HepG2 (cell line): Measurements from ENCODE around the gene PBX2. TPM values are rescaled to one million over a fixed set of nuclear protein-coding genes. Genes with fewer than 3 reads are reported as not detected.

Experiments used
- ATAC-seq: fragments of 200-7000 bp; cut with Tn5 transposase; 3 replicates; pipeline ENCODE4 v1.9.1; 2020; ENCODE audit warnings: mild to moderate bottlenecking, moderate library complexity
- BruUV-seq: library from RNA; stranded (reverse); fragments of 400-500 nt; replicated peaks from 2 replicates; lab custom pipeline; 2021; lab: Mats Ljungman, UMichigan
- CTCF ChIA-PET: fragments of 300-600 bp; formaldehyde crosslinking; extraction: SDS; loops from one replicate; lab custom pipeline; 2021; ENCODE audit warnings: low total read pairs, inconsistent platforms, low intra/inter-chr PET ratio; lab: Yijun Ruan, JAX
- POLR2A ChIA-PET: fragments of 350-600 bp; sonication (Branson Sonifier 250); formaldehyde crosslinking; loops from one replicate; lab custom pipeline; 2020; ENCODE audit warnings: antibody characterized with exemption, inconsistent platforms; lab: Yijun Ruan, JAX
- DNase-seq: peaks from one replicate; pipeline ENCODE4 v3.0.0-alpha.2; 2015; ENCODE audit warnings: low spot score
- FAIRE-seq: peaks from 3 replicates; lab custom pipeline; 2011; peaks lifted over from hg19 to GRCh38; lab: Jason Lieb, UNC
- H2AFZ ChIP-seq: one replicate; pipeline ENCODE4 v1.6.1; 2011; ENCODE audit warnings: low read length, inconsistent platforms
- H3K27ac ChIP-seq: fragments of 300-600 bp; 3 replicates; pipeline ENCODE4 v1.8.0; 2011; ENCODE audit warnings: mixed run types, mild to moderate bottlenecking, mixed read lengths, low read length, inconsistent platforms; ENCODE audit not compliant: insufficient read depth; ENCODE audit errors: extremely low read length
- H3K27me3 ChIP-seq, 2 experiments: fragments of 200-600 bp in 1 of 2; 2 replicates in 1 of 2; 3 replicates in 1 of 2; pipeline versions ENCODE4 v1.6.0 to v1.8.0; 2011; ENCODE audit warnings: low read length in 2 of 2, mild to moderate bottlenecking in 2 of 2, moderate library complexity in 2 of 2, inconsistent platforms in 1 of 2; ENCODE audit not compliant: insufficient read depth in 2 of 2, control insufficient read depth in 1 of 2
- H3K36me3 ChIP-seq, 2 experiments: fragments of 200-600 bp in 1 of 2; replicated peaks in 1 of 2; 2 replicates in 1 of 2; 3 replicates in 1 of 2; pipeline versions ENCODE4 v1.5.1 to v1.8.0; 2011; ENCODE audit warnings: low read length in 2 of 2, inconsistent platforms in 1 of 2; ENCODE audit not compliant: insufficient read depth in 2 of 2, control insufficient read depth in 1 of 2
- H3K4me1 ChIP-seq: 2 replicates; pipeline ENCODE4 v1.5.1; 2012; ENCODE audit warnings: low read length, inconsistent platforms; ENCODE audit not compliant: insufficient read depth
- H3K4me2 ChIP-seq: 2 replicates; pipeline ENCODE4 v1.6.0; 2011; ENCODE audit warnings: low read depth, low read length, inconsistent platforms
- H3K4me3 ChIP-seq, 3 experiments: fragments of 200-600 bp in 1 of 3; sonication (generic), shearing (Covaris generic) in 1 of 3; replicated peaks in 1 of 3; 2 replicates each; pipeline ENCODE4 v1.5.1; 2011 to 2016; ENCODE audit warnings: low read length in 3 of 3, inconsistent platforms in 2 of 3, low read depth in 2 of 3, mild to moderate bottlenecking in 2 of 3, control low read depth in 1 of 3, mixed read lengths in 1 of 3; ENCODE audit not compliant: insufficient read depth in 1 of 3
- H3K79me2 ChIP-seq: one replicate; pipeline ENCODE4 v1.6.1; 2011; ENCODE audit warnings: low read length, inconsistent platforms; ENCODE audit not compliant: insufficient read depth
- H3K9ac ChIP-seq: 2 replicates; pipeline ENCODE4 v1.6.0; 2011; ENCODE audit warnings: mild to moderate bottlenecking, low read depth, low read length, inconsistent platforms; ENCODE audit not compliant: insufficient read depth
- H3K9me3 ChIP-seq: 2 replicates; pipeline ENCODE4 v1.5.1; 2012; ENCODE audit warnings: mild to moderate bottlenecking, low read length
- H4K20me1 ChIP-seq: 2 replicates; pipeline ENCODE4 v1.6.0; 2011; ENCODE audit warnings: inconsistent platforms, mild to moderate bottlenecking, low read length, moderate library complexity; ENCODE audit not compliant: insufficient read depth
- FOXK1 ChIP-seq: sonication (generic); formaldehyde crosslinking; IDR thresholded peaks from 2 replicates; pipeline ENCODE4 v1.4.0; 2020; ENCODE audit warnings: low read depth, missing genetic modification reagents, borderline replicate concordance
- HMGXB4 ChIP-seq, 2 experiments: sonication (generic) in 1 of 2; formaldehyde crosslinking in 1 of 2; IDR thresholded peaks; 2 replicates each; pipeline versions ENCODE4 v1.4.0 to v1.6.1; 2018 to 2020; ENCODE audit warnings: missing genetic modification reagents in 2 of 2, borderline replicate concordance in 1 of 2, low read depth in 1 of 2, mild to moderate bottlenecking in 1 of 2, missing biosample characterization in 1 of 2
- THAP7 ChIP-seq: sonication (generic); formaldehyde crosslinking; IDR thresholded peaks from 2 replicates; pipeline ENCODE4 v1.8.1; 2023; ENCODE audit warnings: mild to moderate bottlenecking, missing genetic modification reagents
- TRAFD1 ChIP-seq: sonication (generic); formaldehyde crosslinking; IDR thresholded peaks from 2 replicates; pipeline ENCODE4 v1.5.1; 2020; ENCODE audit warnings: missing genetic modification reagents, mild to moderate bottlenecking, borderline replicate concordance
- TRIM22 ChIP-seq: fragments of 450-650 bp; IDR thresholded peaks from 2 replicates; pipeline ENCODE4 v1.6.1; 2017
- ZBTB34 ChIP-seq: sonication (generic); formaldehyde crosslinking; IDR thresholded peaks from 2 replicates; pipeline ENCODE4 v1.8.0; 2022; ENCODE audit warnings: mild to moderate bottlenecking, missing genetic modification reagents
- ZNF609 ChIP-seq: sonication (generic); formaldehyde crosslinking; IDR thresholded peaks from 2 replicates; pipeline ENCODE4 v1.4.0; 2020; ENCODE audit warnings: mild to moderate bottlenecking, missing genetic modification reagents, borderline replicate concordance
- WGBS: methylation state at CpG from one replicate; pipeline ENCODE4 v1.1.6; 2017; ENCODE audit warnings: low lambda C conversion rate; 5-methylcytosine and 5-hydroxymethylcytosine counted together
- in situ Hi-C: cut with HindIII; loops from 2 replicates; pipeline ENCODE4 v1.10.0; 2017; ENCODE audit warnings: low pct_unique_long_range_greater_than_20kb; ENCODE audit not compliant: extremely low pct_ligation_motif_present
- intact Hi-C: fragments of 100-400 bp; cut with micrococcal nuclease; formaldehyde crosslinking; loops from one replicate; pipeline ENCODE4 v1.10.0; 2022; ENCODE audit not compliant: unreplicated experiment
- polyA plus RNA-seq, 8 experiments: library from polyadenylated mRNA; depleted of rRNA in 3 of 8; stranded (reverse) in 7 of 8; unstranded in 1 of 8; fragments of >200 nt; fragmentation: Illumina TruSeq in 4 of 8; extraction: Trizol in 4 of 8; gene quantifications; 2 replicates each; pipeline versions ENCODE4 v1.2.1 to v1.2.3, GENCODE V29; 2011 to 2016; ENCODE audit warnings: low read depth in 4 of 8, missing spikeins in 1 of 8, mixed read lengths in 1 of 8; ENCODE audit not compliant: insufficient read depth in 1 of 8
- total RNA-seq, 5 experiments: library from RNA; depleted of rRNA; stranded (reverse); fragments of >200 nt; fragmentation: Illumina TruSeq; extraction: Trizol; gene quantifications; 2 replicates each; pipeline ENCODE4 v1.2.3, GENCODE V29; 2016; ENCODE audit warnings: low read depth in 1 of 5

The PBX2 gene
- total and polyA plus RNA-seq, 2 of the 13 experiments (the other 11 are each of a cell fraction or from before 2014, with no cell fraction given): 42.3 to 77.8 TPM

GRCh38 chr6:32222333-32223230, 32.6 kb upstream of the PBX2 start:
- Histone ChIP-seq H3K4me3 (no peak overlapping the region), H3K36me3 (no peaks in the 10 kb centered on the region), H3K4me1 (no peaks in the 10 kb centered on the region), H3K27me3 (peaks cover 9 to 73% of the 10 kb centered on the region in 2 experiments; a peak in 4 of 5 replicates), H4K20me1 (no peaks in the 10 kb centered on the region), H3K4me2 (no peak overlapping the region), H3K9ac (no peak overlapping the region), H3K9me3 (no peaks in the 10 kb centered on the region), H2AFZ (no peak overlapping the region), H3K79me2 (no peaks in the 10 kb centered on the region), H3K27ac (no peak overlapping the region)
- FAIRE-seq (no peak), ATAC-seq (no peak), DNase-seq (no peak)
- ChIA-PET POLR2A (no interaction called here), CTCF (no interaction called here)
- intact Hi-C loops (no loop called here), in situ Hi-C loops (no loop called here)
- no TSS peak for BruUV-seq
- WGBS: 31% methylated on average over 8 of the region's 8 CpGs
- TF ChIP-seq THAP7 (CRISPR knock-in tag) (no peak), TRIM22 (no peak), TRAFD1 (CRISPR knock-in tag) (no peak), HMGXB4 (CRISPR knock-in tag; IDR thresholded peaks at IDR 0.05; ENCODE audit: borderline replicate concordance in 1 of 2, low read depth in 1 of 2) (no peak), ZNF609 (no peak), ZBTB34 (CRISPR knock-in tag) (no peak), FOXK1 (no peak)
